Germinal center (tissue), 1 donor: ENCODE results near the gene TSC22D2.
"Not testable (repeated sequence)": the region's sequence is repeated elsewhere in the genome, so short reads cannot be mapped to it uniquely, and the experiment has no call there.

Experiments
- DNase-seq: peaks from one replicate; pipeline ENCODE4 v3.0.0; 2012; ENCODE audit warnings: mixed read lengths, low spot score

The TSC22D2 gene

DNA sequence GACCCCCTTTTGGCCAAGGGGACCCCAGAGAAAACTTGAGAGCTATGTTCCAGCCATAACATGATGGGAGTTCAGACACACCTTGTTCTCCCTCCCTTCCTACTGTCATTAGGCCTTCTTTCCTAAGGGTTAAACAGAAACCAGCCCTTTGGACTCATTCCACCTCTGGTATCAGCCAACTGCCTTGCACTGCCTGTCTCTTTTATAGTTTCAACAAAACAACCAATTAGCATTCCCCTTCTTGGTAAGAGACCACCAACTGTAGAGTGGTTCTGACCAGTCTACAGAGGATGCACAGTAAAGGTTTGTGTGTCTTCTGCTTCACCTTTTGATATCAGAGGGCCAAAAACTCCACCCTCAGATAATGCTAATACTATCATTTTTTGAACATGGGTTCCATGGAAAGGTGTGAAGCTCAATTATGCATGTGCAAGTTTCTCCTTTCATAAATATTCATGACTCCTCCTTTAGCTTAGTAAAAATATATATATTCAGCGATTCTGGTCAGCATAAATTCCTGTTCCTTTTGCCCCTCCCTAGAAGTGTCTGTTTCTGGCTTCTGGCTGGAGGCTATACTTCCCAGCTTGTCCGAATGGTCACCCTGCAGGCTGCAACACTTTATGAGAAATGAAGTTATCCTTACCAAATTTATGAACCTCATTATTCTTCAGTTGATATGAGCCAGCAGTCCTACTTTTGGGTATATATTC, 82.3 kb downstream of the TSC22D2 start:
- no peak for DNase-seq

DNA sequence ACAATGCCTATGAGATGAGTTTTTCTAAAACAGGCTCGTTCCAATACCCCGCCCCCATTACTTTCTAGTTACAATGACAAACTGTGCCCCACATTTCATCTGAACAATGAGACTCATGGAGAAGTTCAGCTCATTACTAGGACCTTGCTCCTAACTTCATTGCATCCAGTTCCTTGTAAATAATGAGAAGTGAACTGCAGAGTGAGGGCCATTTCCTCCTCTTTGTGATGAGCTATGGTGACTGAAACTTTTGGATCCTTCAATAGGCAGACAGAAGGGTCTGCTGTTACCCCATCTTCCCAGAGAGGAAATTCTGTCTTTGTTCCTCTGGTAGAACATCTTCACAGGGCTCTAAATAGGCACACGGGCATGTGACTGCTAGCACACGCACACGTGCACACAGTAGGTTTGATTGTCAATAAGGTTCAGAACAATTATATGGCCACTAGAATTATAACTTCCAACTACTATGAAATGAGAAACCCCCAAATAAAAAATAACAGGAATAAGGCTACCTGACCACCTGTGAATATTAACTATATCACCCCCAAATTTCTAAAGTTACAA, 86.4 kb downstream of the TSC22D2 start:
- no peak for DNase-seq

DNA sequence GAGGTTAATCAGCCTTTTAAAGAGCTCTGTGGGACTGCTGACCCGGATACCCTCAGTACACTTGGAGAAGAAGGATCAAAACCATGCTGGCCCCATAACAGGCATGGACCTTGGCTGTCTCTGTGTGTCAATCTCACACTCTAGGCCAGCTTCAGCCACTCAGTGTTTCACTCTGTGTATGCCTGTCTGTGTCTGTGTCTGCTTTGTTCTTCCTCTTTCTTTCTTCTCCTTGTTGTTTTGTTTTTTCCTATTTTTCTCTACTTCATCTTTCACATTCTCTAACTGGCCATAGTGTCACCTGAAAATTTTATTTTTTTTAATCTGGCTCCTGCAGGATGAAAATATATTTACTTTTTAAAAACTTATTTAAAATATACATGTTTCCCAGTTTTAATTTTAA, 87.1 kb downstream of the TSC22D2 start:
- no peak for DNase-seq

DNA sequence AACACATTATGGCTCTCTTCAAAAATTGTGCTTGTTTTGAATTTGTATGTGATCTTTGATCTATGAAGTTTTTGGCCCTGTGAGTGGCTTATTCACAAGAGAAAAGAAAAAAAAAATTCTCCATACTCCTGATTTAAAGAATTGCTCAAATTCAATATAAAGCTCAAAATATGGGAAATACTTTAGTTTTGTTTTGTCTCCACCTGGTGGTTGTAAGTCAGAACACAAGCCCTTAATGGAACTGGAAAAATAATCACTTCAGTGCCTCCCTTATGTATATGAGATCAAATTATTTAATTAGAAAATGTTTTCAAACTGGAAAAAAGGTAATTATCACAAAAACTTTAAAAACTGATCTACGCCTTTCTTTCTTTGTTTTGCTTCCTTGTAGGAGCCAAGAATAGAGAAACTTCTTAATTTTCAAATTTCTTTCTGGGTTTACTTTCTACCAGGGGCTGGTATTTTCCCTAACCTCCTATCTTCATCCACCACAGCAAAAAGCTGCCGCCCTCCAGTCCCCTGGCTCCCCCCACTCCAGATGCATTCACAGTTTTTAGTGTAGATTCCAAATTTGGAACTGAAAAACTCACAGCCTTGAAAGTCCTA, 87.6 kb downstream of the TSC22D2 start:
- DNase-seq: peak; percentile 46

DNA sequence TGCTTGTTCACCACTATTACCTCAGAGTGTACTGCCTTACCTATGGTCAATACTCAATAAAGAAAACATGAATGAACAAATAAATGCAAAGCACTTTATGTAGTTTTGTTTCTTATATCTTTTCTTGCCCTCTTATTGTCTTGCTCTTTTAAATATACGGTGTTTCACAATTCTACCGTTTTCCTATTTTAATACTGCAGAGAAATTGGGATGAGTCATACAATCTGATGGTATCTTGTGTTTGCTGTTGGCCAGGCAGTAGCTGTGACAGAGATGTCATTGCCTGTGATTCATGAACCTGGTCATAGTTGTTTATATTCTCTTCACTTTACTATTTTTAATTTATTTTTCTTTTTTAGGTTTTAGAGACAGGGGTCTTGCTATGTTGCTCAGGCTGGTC, 89.9 kb downstream of the TSC22D2 start:
- DNase-seq: no peak

DNA sequence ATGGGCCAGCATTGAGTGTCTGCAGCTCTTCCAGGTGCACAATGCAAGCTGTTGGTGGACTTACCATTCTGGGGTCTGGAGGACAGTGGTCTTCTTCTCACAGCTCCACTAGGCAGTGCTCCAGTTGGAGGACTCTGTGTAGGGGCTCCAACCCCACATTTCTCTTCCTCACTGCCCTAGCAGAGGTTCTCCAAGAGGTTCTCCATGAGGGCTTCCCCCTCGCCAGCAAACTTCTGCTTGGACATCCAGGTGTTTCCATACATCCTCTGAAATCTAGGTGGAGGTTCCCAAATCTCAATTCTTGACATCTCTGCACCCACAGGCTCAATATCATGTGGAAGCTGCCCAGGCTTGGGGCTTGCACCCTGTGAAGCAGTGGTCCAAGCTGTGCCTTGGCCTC, 92.9 kb downstream of the TSC22D2 start:
- not testable (repeated sequence) for DNase-seq

DNA sequence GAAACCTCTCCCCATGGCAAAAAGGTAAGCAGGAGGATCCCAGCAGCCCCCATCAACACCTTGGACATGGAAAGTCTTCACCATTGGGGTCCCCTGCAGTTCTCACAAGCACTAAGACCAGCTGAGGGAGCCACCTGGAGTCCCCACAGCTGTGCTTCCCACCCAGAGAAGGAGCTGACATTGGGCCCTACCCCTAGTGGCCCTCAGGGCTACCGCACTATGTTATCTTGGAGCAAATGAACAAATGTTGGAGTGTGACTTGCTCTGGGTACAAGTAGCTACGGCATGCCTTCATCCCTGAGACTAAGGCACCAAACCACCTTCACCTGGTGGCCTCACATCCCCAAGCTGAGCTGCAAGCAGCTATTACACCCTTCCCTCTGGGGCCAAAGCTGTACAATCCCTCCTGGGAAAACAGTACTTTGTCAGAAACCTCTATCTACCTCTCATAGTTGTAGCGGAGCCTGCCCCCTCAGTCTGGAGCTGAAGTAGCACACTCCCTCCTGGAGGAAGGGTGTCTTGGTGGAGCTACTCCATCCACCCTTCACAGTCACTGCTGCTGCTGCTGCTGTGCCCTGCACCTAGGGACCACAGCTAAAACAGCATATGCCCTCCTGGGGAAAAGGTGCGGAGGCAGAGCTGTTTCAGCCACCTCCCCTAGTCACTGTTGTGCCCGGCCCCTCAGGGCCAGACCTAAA, 95.5 kb downstream of the TSC22D2 start:
- no peak for DNase-seq

DNA sequence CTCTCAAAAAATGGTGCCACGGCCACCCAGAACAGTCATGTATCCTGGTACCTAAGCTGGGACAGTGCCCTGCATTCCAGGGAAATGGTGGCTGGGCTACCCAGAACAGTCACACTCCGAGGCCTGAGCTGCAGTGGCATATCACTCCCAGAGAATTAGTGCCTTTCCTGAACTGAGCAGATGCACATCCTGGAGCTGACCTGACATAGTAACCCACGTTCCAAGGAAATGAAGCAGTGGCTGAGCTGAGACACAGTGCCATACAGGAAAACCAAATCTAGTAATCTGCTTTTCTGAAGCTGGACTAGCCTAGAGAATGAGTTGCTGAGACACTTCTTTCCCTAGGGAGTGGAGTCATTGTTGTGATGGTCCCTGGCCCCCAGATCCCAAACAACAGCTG, 96.4 kb downstream of the TSC22D2 start:
- DNase-seq: no peak

DNA sequence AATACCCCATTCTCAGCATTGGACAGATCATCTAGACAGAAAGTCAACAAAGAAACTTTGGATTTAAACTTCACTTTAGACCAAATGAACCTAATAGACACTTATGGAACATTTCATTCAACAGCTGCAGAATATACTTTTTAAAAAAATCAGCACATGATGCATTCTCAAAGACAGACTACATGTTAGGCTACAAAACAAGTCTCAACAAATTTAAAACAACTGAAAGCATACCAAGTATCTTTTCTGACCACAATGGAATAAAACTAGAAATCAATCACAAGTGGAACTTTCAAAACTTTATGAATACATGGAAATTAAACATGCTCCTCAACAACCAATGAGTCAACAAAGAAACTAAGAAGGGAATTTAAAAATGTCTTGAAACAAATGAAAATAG, 100.3 kb downstream of the TSC22D2 start:
- no peak for DNase-seq

DNA sequence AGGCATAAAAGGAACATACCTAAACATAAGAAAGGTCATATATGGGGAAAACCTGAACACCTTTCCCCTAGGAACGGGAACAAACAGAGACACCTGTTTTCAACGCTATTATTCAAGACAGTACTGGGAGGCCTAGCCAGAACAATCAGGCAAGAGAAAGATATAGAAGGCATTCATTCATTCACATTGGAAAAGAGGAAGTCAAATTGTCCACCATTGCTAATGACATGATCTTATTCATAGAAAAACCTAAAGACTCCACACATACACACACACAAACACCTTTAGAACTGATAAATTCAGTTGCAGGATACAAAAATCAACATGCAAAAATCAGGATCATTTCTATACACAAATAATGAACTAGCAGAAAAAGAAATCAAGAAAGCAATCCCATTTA, 101.7 kb downstream of the TSC22D2 start:
- DNase-seq: no peak

DNA sequence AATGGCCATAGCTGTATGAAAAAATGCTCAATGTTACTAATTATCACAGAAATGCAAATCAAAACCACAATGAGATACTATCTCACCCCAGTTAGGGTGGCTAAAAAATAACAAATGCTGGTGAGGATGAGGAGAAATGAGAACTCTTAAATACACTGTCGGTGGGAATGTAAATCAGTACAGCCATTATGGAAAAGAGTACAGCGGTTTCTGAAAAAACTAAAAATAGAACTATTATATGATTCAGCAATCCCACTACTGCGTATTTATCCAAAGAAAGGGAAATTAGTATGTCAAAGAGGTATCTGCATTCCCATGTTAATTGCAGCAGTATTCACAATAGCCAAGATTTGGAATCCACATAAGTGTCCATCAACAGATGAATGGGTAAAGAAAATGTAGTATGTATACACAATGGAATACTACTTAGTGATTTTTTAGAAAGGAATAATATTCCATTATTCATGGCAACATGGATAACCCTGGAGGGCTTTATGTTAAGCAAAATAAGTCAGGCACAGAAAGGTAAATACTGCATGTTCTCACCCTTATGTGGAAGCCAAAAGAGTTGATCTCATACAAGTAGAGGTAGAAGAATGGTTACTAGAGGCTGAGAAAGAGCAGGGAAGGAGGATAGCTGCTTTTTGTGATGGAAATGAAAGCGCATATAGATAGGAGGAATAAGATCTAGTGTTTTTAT, 103.2 kb downstream of the TSC22D2 start:
- no peak for DNase-seq

DNA sequence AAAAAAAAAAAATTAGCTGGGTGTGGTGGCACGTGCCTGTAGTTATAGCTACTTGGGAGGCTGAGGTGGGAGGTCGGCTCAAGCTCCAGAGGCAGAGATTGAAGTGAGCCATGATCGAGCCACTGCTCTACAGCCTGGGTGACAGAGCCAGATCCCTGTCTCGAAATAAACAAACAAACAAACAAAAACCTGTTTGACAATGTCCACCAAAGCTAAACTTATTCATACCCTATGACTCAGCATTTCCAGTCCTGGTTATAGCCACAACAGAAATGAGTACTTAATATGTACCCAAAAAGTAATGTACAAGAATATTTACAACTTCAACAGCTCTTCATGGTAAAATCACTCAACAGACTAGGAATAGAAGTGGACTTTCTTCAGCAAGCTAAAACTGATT, 107.1 kb downstream of the TSC22D2 start:
- no peak for DNase-seq
